OCI-LY7 (cell line): ENCODE measurements around the gene SSPN.

Source experiments
- CTCF ChIP-seq: fragments of 200-600 bp; sonication (generic); conservative IDR thresholded peaks from 2 replicates; pipeline ENCODE4 v1.5.1; 2014; ENCODE audit warnings: mild to moderate bottlenecking, antibody characterized with exemption, low read length, moderate library complexity, mixed read lengths
- EZH2phosphoT487 ChIP-seq: fragments of 200-600 bp; sonication (generic); IDR thresholded peaks from 2 replicates; pipeline ENCODE4 v1.6.1; 2018; ENCODE audit warnings: low read depth, borderline replicate concordance, mild to moderate bottlenecking, mixed run types, antibody characterized with exemption, low read length, moderate library complexity, mixed read lengths

- TF ChIP-seq CTCF (no peak), EZH2phosphoT487 (no peak)
These were observed 38.3 kb downstream of the SSPN start for GRCh38 chr12:26233631-26234030.
